MM.1S (cell line): ENCODE measurements around the gene GSC.
A peak's percentile ranks its signal among the peaks of the same experiment; 100 is the strongest.
"Not testable (repeated sequence)": the region's sequence is repeated elsewhere in the genome, so short reads cannot be mapped to it uniquely, and the experiment has no call there.

Experiments
- DNase-seq: peaks from one replicate; pipeline ENCODE4 v3.0.0-alpha.2; 2015
- H2AFZ ChIP-seq: fragments of 300-600 bp; sonication (generic); 2 replicates; pipeline ENCODE4 v1.6.0; 2016; ENCODE audit warnings: antibody characterized with exemption, low read length
- H3F3A ChIP-seq: fragments of 300-600 bp; sonication (generic); 2 replicates; pipeline ENCODE4 v1.6.1; 2016; ENCODE audit warnings: mild to moderate bottlenecking, antibody characterized with exemption, low read length, moderate library complexity, mixed read lengths; ENCODE audit not compliant: insufficient read depth
- H3K27ac ChIP-seq: fragments of 300-600 bp; sonication (generic); 2 replicates; pipeline ENCODE4 v1.5.1; 2016; ENCODE audit warnings: mild to moderate bottlenecking, low read length
- H3K27me3 ChIP-seq: fragments of 300-600 bp; sonication (generic); replicated peaks from 2 replicates; pipeline ENCODE4 v1.6.0; 2016; ENCODE audit warnings: low read length; ENCODE audit not compliant: insufficient read depth
- H3K36me3 ChIP-seq: fragments of 300-600 bp; sonication (generic); replicated peaks from 2 replicates; pipeline ENCODE4 v1.6.1; 2016; ENCODE audit warnings: mild to moderate bottlenecking, low read length, mixed read lengths; ENCODE audit not compliant: insufficient read depth
- H3K4me1 ChIP-seq: fragments of 300-600 bp; sonication (generic); 2 replicates; pipeline ENCODE4 v1.6.1; 2016; ENCODE audit warnings: low read length, mixed read lengths
- H3K4me2 ChIP-seq: fragments of 300-600 bp; sonication (generic); 2 replicates; pipeline ENCODE4 v1.6.0; 2016; ENCODE audit warnings: low read depth, low read length
- H3K4me3 ChIP-seq: fragments of 300-600 bp; sonication (generic); 2 replicates; pipeline ENCODE4 v1.5.1; 2016; ENCODE audit warnings: low read length, mixed read lengths
- H3K79me2 ChIP-seq: fragments of 300-600 bp; sonication (generic); 2 replicates; pipeline ENCODE4 v1.6.1; 2016; ENCODE audit warnings: mixed run types, low read length, mixed read lengths
- H3K9ac ChIP-seq: fragments of 300-600 bp; sonication (generic); 2 replicates; pipeline ENCODE4 v1.6.1; 2016; ENCODE audit warnings: low read length, mixed read lengths
- H3K9me2 ChIP-seq: fragments of 300-600 bp; sonication (generic); replicated peaks from 2 replicates; pipeline ENCODE4 v1.6.1; 2016; ENCODE audit warnings: mild to moderate bottlenecking, low read length, mixed read lengths; ENCODE audit not compliant: insufficient read depth
- H3K9me3 ChIP-seq: fragments of 300-600 bp; sonication (generic); replicated peaks from 2 replicates; pipeline ENCODE4 v1.6.1; 2016; ENCODE audit warnings: mild to moderate bottlenecking, low read length, mixed read lengths; ENCODE audit not compliant: insufficient read depth
- H4K20me1 ChIP-seq: fragments of 300-600 bp; sonication (generic); 2 replicates; pipeline ENCODE4 v1.6.1; 2016; ENCODE audit warnings: mild to moderate bottlenecking, low read length, moderate library complexity, mixed read lengths; ENCODE audit not compliant: insufficient read depth
- EZH2 ChIP-seq: fragments of 300-600 bp; sonication (generic); optimal IDR thresholded peaks from 2 replicates; pipeline ENCODE3; 2017; ENCODE audit warnings: low read depth, mild to moderate bottlenecking, antibody characterized with exemption, low read length, mixed read lengths
- EZH2phosphoT487 ChIP-seq: fragments of 300-600 bp; sonication (generic); IDR thresholded peaks from 2 replicates; pipeline ENCODE4 v1.6.1; 2018; ENCODE audit warnings: antibody characterized with exemption, low read length
- TF ChIP-seq, protein P1 (sequence below): fragments of 300-600 bp; sonication (generic); IDR thresholded peaks from 2 replicates; pipeline ENCODE4 v1.5.1; 2016; ENCODE audit warnings: antibody characterized with exemption, low read length, mixed read lengths

The GSC gene

DNA sequence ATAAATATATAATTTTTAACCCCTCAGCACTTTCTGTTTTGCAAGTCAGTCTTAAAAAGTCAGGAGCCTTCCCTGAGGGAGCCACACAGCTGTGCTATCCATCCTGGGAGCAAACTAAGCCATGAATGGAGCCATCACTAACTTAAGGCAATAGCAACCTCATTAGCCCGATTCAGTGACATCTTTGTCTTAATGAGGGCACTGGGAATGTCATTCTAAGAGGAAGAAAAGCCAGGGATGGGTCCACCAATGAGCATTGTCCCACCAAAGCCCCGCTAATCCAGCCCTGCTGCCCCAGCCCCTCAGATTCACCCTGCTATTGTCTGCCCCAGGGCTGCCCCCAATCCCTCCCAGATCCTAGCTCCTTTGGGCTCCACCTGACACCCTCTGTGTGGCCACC, 19.5 kb downstream of the GSC start:
- Histone ChIP-seq H3K27ac (no peak overlapping the region), H3K9ac (no peak overlapping the region), H4K20me1 (no peaks in the 10 kb centered on the region), H3K9me3 (no peaks in the 10 kb centered on the region), H3F3A (no peaks in the 10 kb centered on the region), H2AFZ (no peak overlapping the region), H3K4me1 (no peaks in the 10 kb centered on the region), H3K27me3 (no peaks in the 10 kb centered on the region), H3K4me3 (no peak overlapping the region), H3K9me2 (no peaks in the 10 kb centered on the region), H3K79me2 (no peaks in the 10 kb centered on the region), H3K4me2 (no peak overlapping the region), H3K36me3 (no peaks in the 10 kb centered on the region)
- DNase-seq = no peak
- TF ChIP-seq EZH2phosphoT487 (no peak), EZH2 (no peak)
- TF ChIP-seq, protein P1, sequence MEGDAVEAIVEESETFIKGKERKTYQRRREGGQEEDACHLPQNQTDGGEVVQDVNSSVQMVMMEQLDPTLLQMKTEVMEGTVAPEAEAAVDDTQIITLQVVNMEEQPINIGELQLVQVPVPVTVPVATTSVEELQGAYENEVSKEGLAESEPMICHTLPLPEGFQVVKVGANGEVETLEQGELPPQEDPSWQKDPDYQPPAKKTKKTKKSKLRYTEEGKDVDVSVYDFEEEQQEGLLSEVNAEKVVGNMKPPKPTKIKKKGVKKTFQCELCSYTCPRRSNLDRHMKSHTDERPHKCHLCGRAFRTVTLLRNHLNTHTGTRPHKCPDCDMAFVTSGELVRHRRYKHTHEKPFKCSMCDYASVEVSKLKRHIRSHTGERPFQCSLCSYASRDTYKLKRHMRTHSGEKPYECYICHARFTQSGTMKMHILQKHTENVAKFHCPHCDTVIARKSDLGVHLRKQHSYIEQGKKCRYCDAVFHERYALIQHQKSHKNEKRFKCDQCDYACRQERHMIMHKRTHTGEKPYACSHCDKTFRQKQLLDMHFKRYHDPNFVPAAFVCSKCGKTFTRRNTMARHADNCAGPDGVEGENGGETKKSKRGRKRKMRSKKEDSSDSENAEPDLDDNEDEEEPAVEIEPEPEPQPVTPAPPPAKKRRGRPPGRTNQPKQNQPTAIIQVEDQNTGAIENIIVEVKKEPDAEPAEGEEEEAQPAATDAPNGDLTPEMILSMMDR = no peak

DNA sequence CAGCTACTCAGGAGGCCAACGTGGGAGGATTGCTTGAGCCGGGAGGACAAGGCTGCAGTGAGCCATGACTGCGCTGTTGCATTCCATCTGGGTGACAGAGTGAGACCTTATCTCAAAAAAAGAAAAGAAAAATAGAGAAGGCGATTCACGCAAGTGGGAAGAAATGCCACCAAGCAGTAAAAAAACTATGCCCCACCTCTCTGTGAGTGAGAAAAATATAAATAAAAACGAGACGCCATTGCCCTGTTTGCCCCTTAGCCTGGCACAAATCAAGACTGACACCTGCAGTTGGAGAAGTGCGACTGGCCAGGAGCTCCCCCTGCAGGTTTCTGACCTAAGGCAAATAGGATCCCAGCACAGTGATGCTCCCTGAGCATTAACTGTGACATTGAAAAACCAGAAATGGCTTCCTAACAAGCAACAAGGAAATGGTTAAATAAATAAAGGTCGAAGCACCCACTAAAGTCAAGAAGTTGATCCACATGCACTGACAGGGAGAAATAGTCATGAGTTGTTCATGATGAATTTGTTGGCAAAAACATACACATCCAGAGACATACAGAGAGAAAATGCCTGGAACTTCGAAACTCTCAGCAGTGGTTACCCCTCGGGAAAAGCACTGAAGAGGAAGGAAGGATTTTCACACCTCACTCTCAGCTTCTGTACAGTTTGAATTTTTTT, 21.1 kb downstream of the GSC start:
- no peak overlapping the region for H3K4me3 ChIP-seq
- DNase-seq = peak; percentile 45
- H3K4me1 ChIP-seq = no peaks in the 10 kb centered on the region
- TF ChIP-seq, protein P1 = peak; percentile 46
- TF ChIP-seq EZH2phosphoT487 (no peak), EZH2 (no peak)
- H3K9ac ChIP-seq = no peak overlapping the region
- no peaks in the 10 kb centered on the region for H3K36me3 ChIP-seq
- H3K9me2 ChIP-seq = no peaks in the 10 kb centered on the region
- H3K27me3 ChIP-seq = no peaks in the 10 kb centered on the region
- no peak overlapping the region for H2AFZ ChIP-seq
- no peaks in the 10 kb centered on the region for H3K79me2 ChIP-seq
- no peaks in the 10 kb centered on the region for H3F3A ChIP-seq
- H4K20me1 ChIP-seq = no peaks in the 10 kb centered on the region
- no peak overlapping the region for H3K27ac ChIP-seq
- no peak overlapping the region for H3K4me2 ChIP-seq
- H3K9me3 ChIP-seq = no peaks in the 10 kb centered on the region

DNA sequence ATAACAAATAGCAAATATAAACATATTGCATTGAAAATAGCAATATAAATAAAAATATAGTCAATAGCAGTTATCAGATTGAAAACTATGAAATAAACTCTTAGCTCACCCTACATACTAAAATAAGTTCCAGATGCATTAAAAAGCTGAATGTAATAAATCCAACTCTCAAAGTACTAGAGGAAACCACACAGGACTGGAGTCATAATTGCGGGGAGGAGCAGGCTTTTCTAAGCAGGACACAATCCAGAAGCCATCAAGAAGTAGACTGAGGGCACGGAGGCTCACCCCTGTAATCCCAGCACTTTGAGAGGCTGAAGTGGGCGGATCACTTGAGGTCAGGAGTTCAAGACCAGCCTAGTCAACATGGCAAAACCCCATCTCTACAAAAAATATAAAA, 22.2 kb downstream of the GSC start:
- Histone ChIP-seq H3K4me2 (no peak overlapping the region), H3K9ac (no peak overlapping the region), H3K36me3 (no peaks in the 10 kb centered on the region), H3K27ac (no peak overlapping the region), H3K4me3 (no peak overlapping the region), H3F3A (no peaks in the 10 kb centered on the region), H3K9me2 (no peaks in the 10 kb centered on the region), H4K20me1 (no peaks in the 10 kb centered on the region), H3K79me2 (no peaks in the 10 kb centered on the region), H2AFZ (no peak overlapping the region), H3K9me3 (no peaks in the 10 kb centered on the region), H3K4me1 (no peaks in the 10 kb centered on the region), H3K27me3 (no peaks in the 10 kb centered on the region)
- TF ChIP-seq EZH2 (no peak), EZH2phosphoT487 (no peak)
- TF ChIP-seq, protein P1 = no peak
- DNase-seq = no peak

DNA sequence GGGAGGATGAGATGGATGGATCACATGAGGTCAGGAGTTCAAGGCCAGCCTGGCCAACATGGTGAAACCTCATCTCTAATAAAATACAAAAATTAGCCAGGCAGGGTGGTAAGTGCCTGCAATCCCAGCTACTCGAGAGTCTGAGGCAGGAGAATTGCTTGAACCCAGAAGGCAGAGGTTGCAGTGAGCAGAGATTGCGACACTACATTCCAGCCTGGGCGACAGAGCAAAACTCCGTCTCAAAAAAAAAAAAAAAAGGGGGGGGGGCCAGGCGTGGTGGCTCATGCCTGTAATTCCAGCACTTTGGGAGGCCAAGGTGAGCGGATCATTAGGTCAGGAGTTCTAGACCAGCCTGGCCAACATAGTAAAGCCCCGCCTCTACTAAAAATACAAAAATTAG, 22.8 kb downstream of the GSC start:
- not testable (repeated sequence) for H3K4me2 ChIP-seq, H2AFZ ChIP-seq

More for the DNA sequence above, 22.8 kb downstream of the GSC start:
- H3K9me2 ChIP-seq, H3K27me3 ChIP-seq, H3K4me3 ChIP-seq, DNase-seq, H3K79me2 ChIP-seq, H3K9ac ChIP-seq, H3K36me3 ChIP-seq, H3K9me3 ChIP-seq, H4K20me1 ChIP-seq, H3F3A ChIP-seq, H3K27ac ChIP-seq, H3K4me1 ChIP-seq: not testable (repeated sequence)
